Skin epidermis (tissue), 12 donors: ENCODE results near the gene CNTN5.
A peak's percentile ranks its signal among the peaks of the same experiment; 100 is the strongest.
"Not testable (repeated sequence)": the region's sequence is repeated elsewhere in the genome, so short reads cannot be mapped to it uniquely, and the experiment has no call there.

Source experiments
- H3K27ac ChIP-seq, 21 experiments: fragments of 200-600 bp; sonication (generic) in 11 of 21; one replicate each; pipeline ENCODE4 v1.5.0; 2020; ENCODE audit warnings: mild to moderate bottlenecking in 3 of 21, inconsistent platforms in 2 of 21, moderate library complexity in 2 of 21
- H3K4me3 ChIP-seq, 7 experiments: fragments of 200-600 bp; sonication (generic) in 2 of 7; one replicate each; pipeline ENCODE4 v1.5.0; 2020; ENCODE audit warnings: inconsistent platforms in 2 of 7, mild to moderate bottlenecking in 2 of 7, moderate library complexity in 1 of 7

Gene CNTN5

GRCh38 chr11:99020352-99021225, at the start of gene CNTN5:
Gene CNTN5, plus strand, starts transcription at chr11:99020949.
- H3K27ac ChIP-seq, result no peak within 1 kb of the TSS

GRCh38 chr11:98979205-98979604, 41.5 kb upstream of the CNTN5 start:
- no peak overlapping the region for H3K4me3 ChIP-seq
- H3K27ac ChIP-seq, result no peak overlapping the region

More at GRCh38 chr11:99020352-99021225, at the start of gene CNTN5:
- peak within 1 kb of the TSS in 2 of 7 experiments; percentile 4 to 23 for H3K4me3 ChIP-seq

GRCh38 chr11:99015634-99016454, 4.9 kb upstream of the CNTN5 start:
- Histone ChIP-seq H3K4me3 (no peak overlapping the region), H3K27ac (no peak overlapping the region)

GRCh38 chr11:99019696-99020095, 1.1 kb upstream of the CNTN5 start:
- Histone ChIP-seq H3K27ac (no peak overlapping the region), H3K4me3 (no peak overlapping the region)

GRCh38 chr11:99037057-99037456, 16.3 kb downstream of the CNTN5 start:
- Histone ChIP-seq H3K4me3 (no peak overlapping the region), H3K27ac (no peak overlapping the region)

- Histone ChIP-seq H3K4me3 (no peak overlapping the region), H3K27ac (no peak overlapping the region)
Observed at GRCh38 chr11:99063331-99063730, 42.6 kb downstream of the CNTN5 start.

- Histone ChIP-seq H3K4me3 (no peak overlapping the region), H3K27ac (no peak overlapping the region)
Observed at GRCh38 chr11:99065121-99065520, 44.4 kb downstream of the CNTN5 start.

GRCh38 chr11:99066618-99067317, 46.0 kb downstream of the CNTN5 start:
- Histone ChIP-seq H3K4me3 (no peak overlapping the region), H3K27ac (no peak overlapping the region)

- H3K4me3 ChIP-seq, result no peak overlapping the region
- H3K27ac ChIP-seq, result no peak overlapping the region
Observed at GRCh38 chr11:99068832-99069231, 48.1 kb downstream of the CNTN5 start.

GRCh38 chr11:99069856-99070444, 49.2 kb downstream of the CNTN5 start:
- peak overlapping the region in 5 of 7 experiments; percentile 4 to 37 (median 12) for H3K4me3 ChIP-seq
- no peak overlapping the region for H3K27ac ChIP-seq

- Histone ChIP-seq H3K4me3 (no peak overlapping the region), H3K27ac (no peak overlapping the region)
Observed at GRCh38 chr11:99079576-99079975, 58.8 kb downstream of the CNTN5 start.

- Histone ChIP-seq H3K4me3 (no peak overlapping the region), H3K27ac (no peak overlapping the region)
Observed at GRCh38 chr11:99080154-99080553, 59.4 kb downstream of the CNTN5 start.

- H3K27ac ChIP-seq, result no peak overlapping the region
- H3K4me3 ChIP-seq, result no peak overlapping the region
Observed at GRCh38 chr11:99098258-99098657, 77.5 kb downstream of the CNTN5 start.

- Histone ChIP-seq H3K4me3 (no peak overlapping the region), H3K27ac (no peak overlapping the region)
Observed at GRCh38 chr11:99098751-99099150, 78.0 kb downstream of the CNTN5 start.

GRCh38 chr11:99117603-99118002, 96.9 kb downstream of the CNTN5 start:
- Histone ChIP-seq H3K27ac (no peak overlapping the region), H3K4me3 (no peak overlapping the region)

GRCh38 chr11:99133862-99134261, 113.1 kb downstream of the CNTN5 start:
- H3K27ac ChIP-seq, H3K4me3 ChIP-seq: not testable (repeated sequence)

- H3K4me3 ChIP-seq, result no peak overlapping the region
- no peak overlapping the region for H3K27ac ChIP-seq
Observed at GRCh38 chr11:99135508-99135907, 114.8 kb downstream of the CNTN5 start.

- Histone ChIP-seq H3K4me3 (no peak overlapping the region), H3K27ac (no peak overlapping the region)
Observed at GRCh38 chr11:99142237-99142636, 121.5 kb downstream of the CNTN5 start.

GRCh38 chr11:99148352-99148751, 127.6 kb downstream of the CNTN5 start:
- Histone ChIP-seq H3K4me3 (no peak overlapping the region), H3K27ac (no peak overlapping the region)

GRCh38 chr11:99154277-99154676, 133.5 kb downstream of the CNTN5 start:
- Histone ChIP-seq H3K4me3 (no peak overlapping the region), H3K27ac (no peak overlapping the region)
